NT2/D1 (cell line): Measurements from ENCODE around the gene NDST1.
"Not testable (repeated sequence)": the region's sequence is repeated elsewhere in the genome, so short reads cannot be mapped to it uniquely, and the experiment has no call there.

Experiments used
- DNase-seq: peaks from one replicate; pipeline ENCODE4 v3.0.0-alpha.2; 2011; ENCODE audit warnings: low read depth, low spot score
- H3K27me3 ChIP-seq: 2 replicates; pipeline ENCODE4 v1.6.0; 2011; ENCODE audit warnings: mild to moderate bottlenecking; ENCODE audit not compliant: insufficient read length, insufficient read depth
- H3K36me3 ChIP-seq: 2 replicates; pipeline ENCODE4 v1.6.1; 2011; ENCODE audit warnings: mild to moderate bottlenecking, low read length, mixed read lengths; ENCODE audit not compliant: insufficient read depth, insufficient read length
- H3K4me1 ChIP-seq: 2 replicates; pipeline ENCODE4 v1.5.1; 2011; ENCODE audit not compliant: insufficient read depth, insufficient read length
- H3K4me3 ChIP-seq: 2 replicates; pipeline ENCODE4 v1.5.1; 2011; ENCODE audit warnings: low read depth; ENCODE audit not compliant: insufficient read length
- H3K9ac ChIP-seq: 2 replicates; pipeline ENCODE4 v1.6.0; 2011; ENCODE audit warnings: low read depth; ENCODE audit not compliant: insufficient read length
- H3K9me3 ChIP-seq: 2 replicates; pipeline ENCODE4 v1.5.1; 2011; ENCODE audit warnings: mild to moderate bottlenecking, low read length; ENCODE audit not compliant: insufficient read depth
- SUZ12 ChIP-seq: IDR thresholded peaks from 2 replicates; pipeline ENCODE4 v1.6.1; 2011; ENCODE audit not compliant: insufficient read length, insufficient read depth; ENCODE audit errors: extremely low read depth
- YY1 ChIP-seq: IDR thresholded peaks from 2 replicates; pipeline ENCODE4 v1.6.1; 2011; ENCODE audit not compliant: insufficient read length, insufficient read depth
- ZNF274 ChIP-seq: IDR thresholded peaks from 2 replicates; pipeline ENCODE4 v1.6.1; 2011; ENCODE audit warnings: mild to moderate bottlenecking, low read depth, low read length

Gene NDST1

DNA sequence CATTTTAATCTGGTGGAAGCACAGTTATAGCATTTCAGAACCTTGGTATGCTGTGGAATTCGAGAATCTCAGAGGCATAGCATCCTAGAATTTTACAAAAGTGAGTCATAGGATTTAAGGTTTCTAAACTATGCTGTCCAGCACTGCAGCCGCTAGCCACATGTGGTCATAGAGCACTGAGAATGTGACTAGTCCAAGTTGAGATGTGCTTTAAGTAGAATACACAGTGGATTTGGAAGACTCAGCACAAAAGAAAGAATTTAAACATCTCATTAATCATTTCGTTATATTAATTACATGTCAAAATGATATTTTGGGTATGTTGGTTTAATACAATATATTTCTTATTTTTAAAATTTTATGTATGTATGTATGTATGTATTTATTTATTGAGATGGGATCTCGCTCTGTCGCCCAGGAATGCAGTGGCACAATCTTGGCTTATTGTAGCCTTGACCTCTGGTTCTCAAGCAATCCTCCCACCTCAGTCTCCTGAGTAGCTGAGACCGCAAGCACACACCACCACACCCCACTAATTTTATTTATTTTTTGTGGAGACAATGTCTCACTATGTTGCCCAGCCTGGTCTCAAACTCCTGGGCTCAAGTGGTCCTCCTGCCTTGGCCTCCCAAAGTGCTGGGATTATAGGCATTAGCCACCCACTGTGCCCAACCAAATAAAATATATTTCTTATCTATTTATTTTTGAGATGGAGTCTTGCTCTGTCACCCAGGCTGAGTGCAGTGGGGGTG, 38.0 kb upstream of the NDST1 start:
- H3K4me1 ChIP-seq, result peaks cover 7% of the 10 kb centered on the region
- no peaks in the 10 kb centered on the region for H3K36me3 ChIP-seq
- DNase-seq, result no peak
- TF ChIP-seq SUZ12, result no peak
- TF ChIP-seq YY1, result no peak
- TF ChIP-seq ZNF274, result no peak
- H3K9ac ChIP-seq, result no peak overlapping the region
- H3K9me3 ChIP-seq, result no peaks in the 10 kb centered on the region
- no peak overlapping the region for H3K4me3 ChIP-seq
- no peaks in the 10 kb centered on the region for H3K27me3 ChIP-seq

GRCh38 chr5:150473673-150474358, 34.1 kb upstream of the NDST1 start:
- H3K9me3 ChIP-seq, result no peaks in the 10 kb centered on the region
- H3K9ac ChIP-seq, result no peak overlapping the region
- no peaks in the 10 kb centered on the region for H3K36me3 ChIP-seq
- TF ChIP-seq YY1 (no peak), SUZ12 (no peak), ZNF274 (no peak)
- peaks cover 4% of the 10 kb centered on the region for H3K4me1 ChIP-seq
- H3K27me3 ChIP-seq, result no peaks in the 10 kb centered on the region
- H3K4me3 ChIP-seq, result no peak overlapping the region
- DNase-seq, result peak; percentile 65

DNA sequence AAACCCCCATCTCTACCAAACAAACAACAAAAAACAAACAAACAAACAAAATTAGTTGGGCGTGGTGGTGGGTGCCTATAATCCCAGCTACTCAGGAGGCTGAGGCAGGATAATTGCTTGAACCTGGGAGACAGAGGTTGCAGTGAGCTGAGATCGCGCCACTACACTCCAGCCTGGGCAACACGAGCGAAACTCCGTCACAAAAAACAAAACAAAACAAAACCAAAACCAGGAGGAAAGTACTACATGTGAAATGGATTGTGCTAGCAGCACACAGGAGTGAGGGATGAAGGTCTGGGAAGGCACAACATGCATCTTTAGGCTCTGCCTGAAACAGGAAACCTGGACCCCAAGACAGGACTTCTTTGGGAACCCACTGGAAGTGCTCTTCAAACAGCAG, 31.4 kb upstream of the NDST1 start:
- not testable (repeated sequence) for DNase-seq, H3K9ac ChIP-seq, H3K4me3 ChIP-seq, H3K4me1 ChIP-seq, H3K36me3 ChIP-seq, H3K9me3 ChIP-seq, H3K27me3 ChIP-seq

DNA sequence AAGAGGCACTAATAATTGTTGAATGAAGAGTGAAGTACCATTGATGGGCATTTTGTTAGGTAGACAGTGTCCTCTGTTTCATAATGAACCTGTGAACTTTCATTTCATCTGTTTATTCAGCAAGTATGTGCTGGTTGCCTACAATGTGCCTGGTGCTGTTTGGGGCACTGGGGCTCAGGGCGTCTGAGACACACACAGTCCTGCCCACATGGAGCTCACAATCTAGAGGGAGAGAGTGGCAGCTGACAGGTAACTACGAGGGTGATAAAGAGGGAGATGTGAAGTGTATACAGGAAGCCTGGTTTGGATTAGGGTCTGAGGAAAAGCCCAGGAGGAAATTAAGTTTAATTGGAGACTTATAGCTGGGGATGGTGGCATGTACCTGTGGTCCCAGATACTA, 28.5 kb upstream of the NDST1 start:
- Histone ChIP-seq H3K4me1 (peaks cover 6% of the 10 kb centered on the region), H3K4me3 (no peak overlapping the region), H3K9me3 (no peaks in the 10 kb centered on the region), H3K27me3 (no peaks in the 10 kb centered on the region), H3K36me3 (no peaks in the 10 kb centered on the region), H3K9ac (peak overlapping the region; percentile 17)
- TF ChIP-seq ZNF274 (no peak), YY1 (no peak), SUZ12 (no peak)
- no peak for DNase-seq

- no peaks in the 10 kb centered on the region for H3K27me3 ChIP-seq
- no peak for DNase-seq
- no peak overlapping the region for H3K9ac ChIP-seq
- TF ChIP-seq SUZ12, result no peak
- no peak for TF ChIP-seq YY1
- TF ChIP-seq ZNF274, result no peak
- H3K36me3 ChIP-seq, result no peaks in the 10 kb centered on the region
- no peak overlapping the region for H3K4me3 ChIP-seq
- peaks cover 6% of the 10 kb centered on the region for H3K4me1 ChIP-seq
- no peaks in the 10 kb centered on the region for H3K9me3 ChIP-seq
Measured at GRCh38 chr5:150481708-150481965, 26.3 kb upstream of the NDST1 start.

GRCh38 chr5:150481972-150482406, 25.9 kb upstream of the NDST1 start:
- TF ChIP-seq ZNF274 (no peak), YY1 (no peak), SUZ12 (no peak)
- no peak overlapping the region for H3K4me3 ChIP-seq
- no peak for DNase-seq
- no peaks in the 10 kb centered on the region for H3K27me3 ChIP-seq
- no peaks in the 10 kb centered on the region for H3K9me3 ChIP-seq
- H3K36me3 ChIP-seq, result no peaks in the 10 kb centered on the region
- no peak overlapping the region for H3K9ac ChIP-seq
- H3K4me1 ChIP-seq, result peaks cover 6% of the 10 kb centered on the region

GRCh38 chr5:150484964-150485692, 22.8 kb upstream of the NDST1 start:
- DNase-seq, result no peak
- TF ChIP-seq YY1 (no peak), SUZ12 (no peak), ZNF274 (no peak)
- Histone ChIP-seq H3K27me3 (no peaks in the 10 kb centered on the region), H3K9ac (peak overlapping the region; percentile 95), H3K36me3 (peaks cover 2% of the 10 kb centered on the region), H3K9me3 (no peaks in the 10 kb centered on the region), H3K4me3 (peak overlapping the region; percentile 75), H3K4me1 (peaks cover 17% of the 10 kb centered on the region)
